K562 (cell line): ENCODE results near the gene CALU. TPM values are rescaled to one million over a fixed set of nuclear protein-coding genes. Genes with fewer than 3 reads are reported as not detected.

Experiments
- ATAC-seq: fragments of 200-7000 bp; cut with Tn5 transposase; 3 replicates; pipeline ENCODE4 v1.9.1; 2020; ENCODE audit warnings: moderate library complexity
- BruUV-seq: library from RNA; stranded (reverse); fragments of 400-500 nt; replicated peaks from 2 replicates; lab custom pipeline; 2021; lab: Mats Ljungman, UMichigan
- CTCF ChIA-PET: fragments of 300-600 bp; formaldehyde crosslinking; extraction: SDS; loops from one replicate; lab custom pipeline; 2021; ENCODE audit warnings: low intra/inter-chr PET ratio; lab: Yijun Ruan, JAX
- POLR2A ChIA-PET: fragments of 300-600, 350-650 bp; sonication (Branson Sonifier 250); formaldehyde crosslinking; extraction: SDS; loops from one replicate; lab custom pipeline; 2021; ENCODE audit warnings: antibody characterized with exemption, inconsistent platforms; lab: Yijun Ruan, JAX
- DNase-seq, 4 experiments: peaks; one replicate each; pipeline versions ENCODE4 v3.0.0 to v3.0.0-alpha.2; 2011 to 2018; ENCODE audit warnings: low spot score in 3 of 4, mixed read lengths in 3 of 4; ENCODE audit errors: extremely low read depth in 1 of 4
- FAIRE-seq: peaks from 2 replicates; lab custom pipeline; 2011; peaks lifted over from hg19 to GRCh38; lab: Jason Lieb, UNC
- H2AFZ ChIP-seq: 2 replicates; pipeline ENCODE4 v1.6.0; 2011; ENCODE audit warnings: low read depth, low read length, control low read depth, inconsistent platforms
- H3K27ac ChIP-seq: fragments of 200-600 bp; 3 replicates; pipeline ENCODE4 v1.8.0; 2011; ENCODE audit warnings: low read depth, mild to moderate bottlenecking, control low read depth, inconsistent platforms, low read length, moderate library complexity, mixed read lengths; ENCODE audit errors: extremely low read depth
- H3K27me3 ChIP-seq, 2 experiments: fragments of 300-600 bp in 1 of 2; 2 replicates in 1 of 2; 3 replicates in 1 of 2; pipeline versions ENCODE4 v1.6.0 to v1.8.0; 2011; ENCODE audit warnings: inconsistent platforms in 2 of 2, low read length in 2 of 2, mild to moderate bottlenecking in 1 of 2, mixed read lengths in 1 of 2, moderate library complexity in 1 of 2; ENCODE audit not compliant: control insufficient read depth in 2 of 2, insufficient read depth in 2 of 2
- H3K36me3 ChIP-seq: fragments of 300-600 bp; 3 replicates; pipeline ENCODE4 v1.8.0; 2011; ENCODE audit warnings: mild to moderate bottlenecking, low read length, inconsistent platforms; ENCODE audit not compliant: control insufficient read depth, insufficient read depth
- H3K4me1 ChIP-seq, 2 experiments: fragments of 200-600 bp in 1 of 2; replicated peaks in 1 of 2; 2 replicates in 1 of 2; 3 replicates in 1 of 2; pipeline versions ENCODE4 v1.5.1 to v1.8.0; 2011; ENCODE audit warnings: inconsistent platforms in 2 of 2, low read length in 2 of 2, mild to moderate bottlenecking in 1 of 2, mixed read lengths in 1 of 2, moderate library complexity in 1 of 2; ENCODE audit not compliant: control insufficient read depth in 2 of 2, insufficient read depth in 2 of 2
- H3K4me2 ChIP-seq: 2 replicates; pipeline ENCODE4 v1.6.1; 2011; ENCODE audit warnings: low read length, control low read depth, inconsistent platforms, mixed read lengths; ENCODE audit not compliant: insufficient read depth
- H3K4me3 ChIP-seq: fragments of 200-600 bp; sonication (generic), shearing (Covaris generic); 2 replicates; pipeline ENCODE4 v1.5.1; 2016; ENCODE audit warnings: control low read depth, inconsistent platforms
- H3K79me2 ChIP-seq: fragments of 200-600 bp; 3 replicates; pipeline ENCODE4 v1.8.0; 2011; ENCODE audit warnings: low read length, inconsistent platforms; ENCODE audit not compliant: control insufficient read depth, insufficient read depth
- H3K9ac ChIP-seq, 2 experiments: 2 replicates each; pipeline versions ENCODE4 v1.6.0 to v1.6.1; 2011; ENCODE audit warnings: low read depth in 2 of 2, low read length in 2 of 2, control low read depth in 1 of 2, inconsistent platforms in 1 of 2, mild to moderate bottlenecking in 1 of 2, mixed read lengths in 1 of 2; ENCODE audit not compliant: insufficient read depth in 1 of 2
- H3K9me1 ChIP-seq: one replicate; pipeline ENCODE4 v1.6.0; 2011; ENCODE audit warnings: inconsistent platforms, mild to moderate bottlenecking, low read length, moderate library complexity; ENCODE audit not compliant: control insufficient read depth, insufficient read depth
- H3K9me3 ChIP-seq: replicated peaks from 2 replicates; pipeline ENCODE4 v1.5.1; 2011; ENCODE audit warnings: low read depth, low read length, inconsistent platforms; ENCODE audit not compliant: control insufficient read depth, insufficient read depth
- H4K20me1 ChIP-seq: replicated peaks from 2 replicates; pipeline ENCODE4 v1.6.1; 2011; ENCODE audit warnings: low read length, inconsistent platforms, mixed read lengths; ENCODE audit not compliant: control insufficient read depth, insufficient read depth
- CBX2 ChIP-seq: fragments of 200-600 bp; sonication (generic); IDR thresholded peaks from one replicate; pipeline ENCODE4 v1.6.1; 2012; ENCODE audit warnings: mild to moderate bottlenecking, low read length, inconsistent platforms; ENCODE audit not compliant: insufficient read depth, poor library complexity, severe bottlenecking
- CHD2 ChIP-seq: IDR thresholded peaks from 2 replicates; pipeline ENCODE4 v1.6.1; 2011; ENCODE audit warnings: low read depth, low read length
- DLX4 ChIP-seq: fragments of 250-450 bp; sonication (Bioruptor Pico); IDR thresholded peaks from 2 replicates; pipeline ENCODE4 v1.6.1; 2021; ENCODE audit warnings: mild to moderate bottlenecking
- MTA1 ChIP-seq: fragments of 450-650 bp; IDR thresholded peaks from 2 replicates; pipeline ENCODE4 v1.6.1; 2017; ENCODE audit warnings: borderline replicate concordance
- POLR2A ChIP-seq: fragments of 450-650 bp; conservative IDR thresholded peaks from 2 replicates; pipeline ENCODE4 v1.6.1; 2016
- TEAD2 ChIP-seq: fragments of 450-650 bp; IDR thresholded peaks from 2 replicates; pipeline ENCODE4 v1.6.1; 2016; ENCODE audit warnings: missing genetic modification characterization, control low read depth, missing compliant biosample characterization
- TGIF2 ChIP-seq: sonication (generic); formaldehyde crosslinking; IDR thresholded peaks from 2 replicates; pipeline ENCODE4 v1.8.1; 2022; ENCODE audit warnings: mild to moderate bottlenecking, missing genetic modification reagents, moderate library complexity
- TSHZ1 ChIP-seq: fragments of 250-450 bp; sonication (Bioruptor Pico); IDR thresholded peaks from 2 replicates; pipeline ENCODE4 v1.4.0; 2020; ENCODE audit warnings: mild to moderate bottlenecking, moderate library complexity
- ZBTB17 ChIP-seq: fragments of 450-650 bp; formaldehyde crosslinking; IDR thresholded peaks from 2 replicates; pipeline ENCODE4 v1.4.0; 2020; ENCODE audit warnings: mild to moderate bottlenecking
- ZBTB33 ChIP-seq: sonication (generic); formaldehyde crosslinking; IDR thresholded peaks from 2 replicates; pipeline ENCODE4 v1.8.1; 2023; ENCODE audit warnings: mild to moderate bottlenecking, missing genetic modification reagents
- ZNF140 ChIP-seq: fragments of 250-450 bp; sonication (Bioruptor Pico); IDR thresholded peaks from 2 replicates; pipeline ENCODE4 v1.8.0; 2021; ENCODE audit warnings: moderate library complexity, mild to moderate bottlenecking, inconsistent platforms
- WGBS: fragments of 100-300 bp; shearing (Covaris generic); methylation state at CpG from one replicate; pipeline ENCODE4 v1.1.6; 2016; ENCODE audit warnings: low coverage, mixed read lengths; ENCODE audit not compliant: insufficient coverage; ENCODE audit errors: missing lambda C conversion rate; 5-methylcytosine and 5-hydroxymethylcytosine counted together
- in situ Hi-C: fragments of 300-500 bp; cut with MboI; formaldehyde crosslinking; loops from 4 replicates; pipeline ENCODE4 v1.15.0; 2018; ENCODE audit warnings: inconsistent platforms, mixed read lengths
- intact Hi-C: fragments of 100-400 bp; cut with micrococcal nuclease; formaldehyde crosslinking; loops from 2 replicates; pipeline ENCODE4 v1.14.2; 2022
- polyA plus RNA-seq, 8 experiments: library from polyadenylated mRNA; depleted of rRNA in 4 of 8; stranded (reverse) in 5 of 8; unstranded in 3 of 8; fragments of >200 nt; fragmentation: Nextera tagmentation in 2 of 8; fragmentation: Illumina TruSeq in 1 of 8; extraction: Ambion mirVana in 2 of 8; extraction: Trizol in 1 of 8; gene quantifications; 2 replicates each; pipeline versions ENCODE4 v1.2.1 to v1.2.3, GENCODE V29; 2011 to 2014; ENCODE audit warnings: inconsistent platforms in 1 of 8, missing spikeins in 1 of 8
- total RNA-seq, 7 experiments: library from RNA; depleted of rRNA in 6 of 7; stranded (reverse); fragments of >200 nt in 6 of 7; fragmentation: Illumina TruSeq in 2 of 7; extraction: Trizol in 2 of 7; gene quantifications; 2 replicates each; pipeline versions ENCODE4 v1.2.1 to v1.2.3, GENCODE V29; 2011 to 2021; ENCODE audit warnings: low replicate concordance in 1 of 7
- TF ChIP-seq, protein P1 (sequence below), 2 experiments: fragments of 450-650 bp in 1 of 2; IDR thresholded peaks; 2 replicates each; pipeline ENCODE4 v1.6.1; 2011 to 2017; ENCODE audit warnings: low read depth in 2 of 2, antibody characterized with exemption in 1 of 2, borderline replicate concordance in 1 of 2, low read length in 1 of 2, mild to moderate bottlenecking in 1 of 2, mixed read lengths in 1 of 2; ENCODE audit not compliant: control insufficient read depth in 1 of 2

Gene CALU
- total and polyA plus RNA-seq, 9 of the 15 experiments (the other 6 are each of a cell fraction or from before 2014, with no cell fraction given) = 166 to 286 (median 215) TPM

DNA sequence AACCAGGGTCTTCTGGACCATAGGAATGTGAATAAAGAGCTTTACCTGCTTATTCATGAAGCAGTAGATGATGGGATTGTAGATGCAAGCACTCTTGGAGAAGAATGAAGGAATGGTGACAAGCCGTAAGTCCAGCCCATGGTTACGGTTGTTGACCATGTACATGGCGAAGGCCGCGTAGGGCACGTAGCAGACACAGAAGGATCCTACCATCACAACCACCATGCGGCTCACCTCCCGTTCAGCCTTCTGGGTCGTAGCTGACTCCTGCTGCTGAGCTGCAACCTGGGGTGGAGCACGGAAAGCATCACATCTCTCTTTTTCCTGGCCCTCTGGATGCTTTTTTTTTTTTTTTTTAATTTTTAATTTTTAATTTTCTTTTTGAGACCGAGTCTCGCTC, 34.4 kb downstream of the CALU start:
- H3K27me3 ChIP-seq = no peaks in the 10 kb centered on the region
- in situ Hi-C loops = no loop called here
- FAIRE-seq = no peak
- TF ChIP-seq ZBTB17 (CRISPR knock-in tag) (no peak), TEAD2 (tag) (no peak), CBX2 (no peak), TSHZ1 (no peak), CHD2 (no peak), MTA1 (no peak), ZNF140 (no peak), TGIF2 (CRISPR knock-in tag) (no peak), POLR2A (peak; percentile 8), ZBTB33 (CRISPR knock-in tag) (peak; percentile 42; the same call in 1 of the 2 replicates), DLX4 (CRISPR knock-in tag) (no peak)
- TF ChIP-seq, protein P1, sequence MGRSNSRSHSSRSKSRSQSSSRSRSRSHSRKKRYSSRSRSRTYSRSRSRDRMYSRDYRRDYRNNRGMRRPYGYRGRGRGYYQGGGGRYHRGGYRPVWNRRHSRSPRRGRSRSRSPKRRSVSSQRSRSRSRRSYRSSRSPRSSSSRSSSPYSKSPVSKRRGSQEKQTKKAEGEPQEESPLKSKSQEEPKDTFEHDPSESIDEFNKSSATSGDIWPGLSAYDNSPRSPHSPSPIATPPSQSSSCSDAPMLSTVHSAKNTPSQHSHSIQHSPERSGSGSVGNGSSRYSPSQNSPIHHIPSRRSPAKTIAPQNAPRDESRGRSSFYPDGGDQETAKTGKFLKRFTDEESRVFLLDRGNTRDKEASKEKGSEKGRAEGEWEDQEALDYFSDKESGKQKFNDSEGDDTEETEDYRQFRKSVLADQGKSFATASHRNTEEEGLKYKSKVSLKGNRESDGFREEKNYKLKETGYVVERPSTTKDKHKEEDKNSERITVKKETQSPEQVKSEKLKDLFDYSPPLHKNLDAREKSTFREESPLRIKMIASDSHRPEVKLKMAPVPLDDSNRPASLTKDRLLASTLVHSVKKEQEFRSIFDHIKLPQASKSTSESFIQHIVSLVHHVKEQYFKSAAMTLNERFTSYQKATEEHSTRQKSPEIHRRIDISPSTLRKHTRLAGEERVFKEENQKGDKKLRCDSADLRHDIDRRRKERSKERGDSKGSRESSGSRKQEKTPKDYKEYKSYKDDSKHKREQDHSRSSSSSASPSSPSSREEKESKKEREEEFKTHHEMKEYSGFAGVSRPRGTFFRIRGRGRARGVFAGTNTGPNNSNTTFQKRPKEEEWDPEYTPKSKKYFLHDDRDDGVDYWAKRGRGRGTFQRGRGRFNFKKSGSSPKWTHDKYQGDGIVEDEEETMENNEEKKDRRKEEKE (IDR thresholded peaks at IDR 0.05; ENCODE audit: borderline replicate concordance in 1 of 2, control insufficient read depth in 1 of 2, low read depth in 2 of 2, low read length in 1 of 2) = 0 out of 4 replicates have a peak, but pooled peaks of 1 of the 2 experiments have one; percentile 19

More for the DNA sequence above, 34.4 kb downstream of the CALU start:
- no peaks in the 10 kb centered on the region for H3K9me1 ChIP-seq
- no peaks in the 10 kb centered on the region for H3K79me2 ChIP-seq
- H3K4me1 ChIP-seq = peaks cover 0 to 4% of the 10 kb centered on the region in 2 experiments; a peak in 2 of 5 replicates
- POLR2A ChIA-PET = interaction anchor here (0.6 to 3.2 kb wide), 6 partner anchors 10 to 74 kb away, joined by 3 to 29 read pairs (median 4); partner anchors contain the start of gene CALU
- peaks cover 51% of the 10 kb centered on the region for H3K36me3 ChIP-seq
- no TSS peak for BruUV-seq
- H3K4me2 ChIP-seq = no peak overlapping the region
- H2AFZ ChIP-seq = no peak overlapping the region
- intact Hi-C loops = no loop called here
- no peak overlapping the region for H3K9ac ChIP-seq
- no peaks in the 10 kb centered on the region for H3K9me3 ChIP-seq
- H3K27ac ChIP-seq = no peak overlapping the region
- DNase-seq = no peak
- H3K4me3 ChIP-seq = no peak overlapping the region
- peak; percentile 7; the same call in 2 of the 3 replicates for ATAC-seq
- WGBS = 96% methylated on average over 12 of the region's 12 CpGs
- CTCF ChIA-PET = no interaction called here
- H4K20me1 ChIP-seq = no peaks in the 10 kb centered on the region
